GM21360 (cell line): ENCODE results near the gene KRTAP19-8.

Experiments used
- ATAC-seq: cut with Tn5 transposase; IDR thresholded peaks from one replicate; pipeline ENCODE4 v1.9.1; 2021; ENCODE audit warnings: mild to moderate bottlenecking, moderate library complexity; ENCODE audit not compliant: unreplicated experiment

The KRTAP19-8 gene, protein sequence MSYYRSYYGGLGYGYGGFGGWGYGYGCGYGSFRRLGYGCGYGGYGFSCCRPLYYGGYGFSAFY

DNA sequence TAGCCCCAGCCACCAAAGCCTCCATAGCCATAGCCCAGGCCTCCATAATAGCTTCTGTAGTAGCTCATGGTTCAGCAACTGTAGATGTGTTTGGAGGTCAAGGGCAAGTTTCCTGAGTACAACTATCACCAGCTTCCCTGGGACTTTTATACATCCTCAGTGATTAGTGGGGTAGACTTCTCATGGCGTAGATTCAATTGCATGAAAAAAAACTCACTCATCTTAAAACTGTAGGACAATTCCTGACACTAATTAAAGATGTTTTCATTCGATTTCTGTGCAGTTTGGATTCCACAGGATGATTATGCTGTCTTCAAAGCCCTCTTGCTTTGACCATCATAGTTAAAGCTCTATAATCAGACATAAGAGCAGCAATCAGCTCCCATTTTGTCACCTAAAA is at the start of gene KRTAP19-8:
Gene KRTAP19-8 (minus strand): TSS at position 101 of the 400 bp plus-strand sequence. CDS start 33 bp downstream, at position 68.
- no peak for ATAC-seq

- no peak for ATAC-seq
Observed at GRCh38 chr21:31087639-31088473, 49.6 kb upstream of the KRTAP19-8 start.

GRCh38 chr21:31084689-31085088 is 46.4 kb upstream of the KRTAP19-8 start:
- ATAC-seq: no peak

- peak; percentile 75 for ATAC-seq
Observed at GRCh38 chr21:31078796-31079195, 40.5 kb upstream of the KRTAP19-8 start.

- peak; percentile 11 for ATAC-seq
Observed at GRCh38 chr21:31078216-31078615, 39.9 kb upstream of the KRTAP19-8 start.

GRCh38 chr21:31075848-31076247 is 37.6 kb upstream of the KRTAP19-8 start:
- no peak for ATAC-seq

DNA sequence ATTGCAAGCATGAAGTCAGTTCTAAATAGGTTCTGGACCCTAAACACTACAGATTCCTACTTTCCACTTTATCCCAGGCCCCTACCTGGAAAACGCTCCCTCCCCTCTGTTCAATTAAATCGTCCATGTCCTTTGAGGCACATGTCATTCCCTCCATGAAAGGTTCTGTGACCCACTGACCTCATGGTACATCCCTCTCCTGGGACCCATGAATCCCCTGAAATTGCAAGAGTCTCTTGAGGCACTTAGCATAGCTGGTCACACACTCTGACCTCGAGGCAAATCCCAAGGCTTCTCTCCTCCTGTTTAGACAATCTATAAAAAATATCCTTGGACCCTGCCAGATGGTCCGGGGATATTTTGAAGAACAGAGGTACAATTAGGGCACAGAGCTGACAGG is 34.3 kb upstream of the KRTAP19-8 start:
- no peak for ATAC-seq

DNA sequence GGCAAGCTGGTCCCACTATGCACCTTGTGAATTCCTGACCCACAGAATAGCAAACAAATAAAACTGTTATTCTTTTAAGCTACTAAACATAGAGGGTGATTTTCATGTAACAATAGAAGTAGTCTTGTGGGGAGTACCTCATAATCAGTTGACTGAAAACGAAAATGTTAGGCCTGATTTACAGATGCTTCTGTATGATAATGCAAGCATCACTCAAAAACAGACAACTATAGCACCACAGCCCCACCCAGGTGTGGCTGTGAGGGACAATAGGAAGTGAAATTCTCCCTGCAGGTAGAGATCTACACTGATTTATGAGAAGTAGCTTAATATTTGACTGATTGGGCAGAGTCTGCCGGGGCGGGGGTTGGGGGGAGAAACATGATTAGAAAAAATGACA is 26.5 kb upstream of the KRTAP19-8 start:
- ATAC-seq: peak; percentile 96

DNA sequence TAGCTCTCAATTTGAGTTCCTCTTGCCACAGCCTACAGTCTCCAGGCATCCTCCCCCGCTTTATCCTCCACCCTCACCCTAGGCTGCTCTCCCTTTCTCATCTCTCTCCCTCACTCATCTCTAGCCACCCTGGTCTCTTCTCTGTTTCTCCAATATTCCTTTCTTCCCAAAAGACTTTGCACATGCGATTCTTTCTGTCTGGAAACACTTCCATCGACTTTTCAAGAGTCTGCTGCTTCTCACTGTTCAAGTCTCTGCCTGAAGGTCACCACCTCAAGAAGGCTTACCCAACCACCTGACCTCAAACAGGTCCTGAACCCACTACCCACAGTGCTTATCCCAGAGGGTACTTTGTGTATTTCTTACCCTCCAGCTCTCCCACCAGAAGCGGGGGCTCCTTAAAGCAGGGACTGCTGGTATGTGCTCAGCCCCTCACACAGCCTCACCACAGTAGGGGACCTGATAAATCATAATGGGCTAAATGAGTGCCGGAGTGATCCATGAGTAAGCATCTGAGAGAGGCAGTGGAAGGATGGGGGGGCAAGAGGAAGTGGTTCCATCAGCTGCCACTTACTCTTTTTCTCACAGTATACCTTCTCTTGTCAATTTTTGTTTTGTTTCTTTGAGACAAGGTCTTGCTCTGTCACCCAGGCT is 14.3 kb upstream of the KRTAP19-8 start:
- ATAC-seq: no peak

- ATAC-seq: no peak
Observed at GRCh38 chr21:31050577-31051157, 12.4 kb upstream of the KRTAP19-8 start.

DNA sequence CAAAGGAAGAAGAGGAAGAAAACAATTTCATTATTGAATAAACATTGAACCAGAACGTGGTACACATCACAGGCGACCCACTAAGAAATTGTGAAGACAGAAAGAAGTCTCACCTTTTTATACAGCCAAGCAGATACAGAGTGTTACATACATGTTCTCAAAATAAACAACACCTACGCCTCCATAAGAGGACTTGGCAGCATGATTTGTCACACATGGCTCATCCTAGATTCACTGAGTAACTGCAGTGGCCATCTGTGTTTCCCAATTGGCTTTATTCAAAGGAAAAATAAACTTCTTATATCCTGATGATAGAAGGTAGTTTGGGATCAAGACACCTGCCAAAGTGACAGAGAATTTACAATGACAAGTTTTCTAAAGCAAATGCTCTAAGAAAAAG is 7.6 kb upstream of the KRTAP19-8 start:
- ATAC-seq: no peak

GRCh38 chr21:31043471-31043870 is 5.2 kb upstream of the KRTAP19-8 start:
- ATAC-seq: no peak

GRCh38 chr21:31042080-31042464 is 3.8 kb upstream of the KRTAP19-8 start:
- ATAC-seq: peak; percentile 38

DNA sequence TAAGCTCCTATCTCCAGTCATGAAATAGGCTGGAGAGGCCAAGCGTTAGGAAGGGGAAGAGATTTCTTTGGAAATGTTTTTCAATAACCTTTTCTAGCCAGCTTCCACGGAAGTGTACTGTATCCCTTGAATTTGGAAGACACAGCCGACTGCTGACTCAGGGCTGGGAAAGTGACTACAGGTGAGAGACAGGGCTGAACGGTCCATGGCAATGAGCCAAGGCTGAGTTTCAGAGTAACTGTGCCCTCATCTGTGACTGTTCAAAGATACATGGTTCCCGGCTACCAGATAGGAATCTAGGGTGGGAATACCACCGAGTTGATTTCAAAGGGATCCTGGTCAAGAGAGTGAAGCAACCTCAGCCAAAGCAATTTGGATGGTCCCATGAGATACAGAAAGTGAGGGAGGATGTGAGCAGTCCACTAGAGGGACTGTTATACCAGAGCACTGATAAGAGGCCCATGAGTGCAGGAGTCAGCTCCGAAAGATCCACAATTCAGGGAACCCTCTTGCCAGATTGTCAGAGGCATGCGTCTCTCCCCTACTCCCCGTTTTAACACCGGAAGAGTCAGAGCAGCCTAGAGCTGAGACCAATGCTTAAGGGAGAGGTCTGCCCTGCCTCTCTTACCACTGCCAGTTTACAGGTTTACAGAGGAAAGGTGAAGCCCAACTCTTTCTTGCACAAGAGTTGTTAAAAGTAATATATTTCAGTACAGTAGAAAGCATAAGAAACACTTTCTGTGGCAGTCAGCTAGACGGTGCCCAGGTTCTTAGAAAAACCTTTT is 3.2 kb upstream of the KRTAP19-8 start:
- ATAC-seq: peak; percentile 42

DNA sequence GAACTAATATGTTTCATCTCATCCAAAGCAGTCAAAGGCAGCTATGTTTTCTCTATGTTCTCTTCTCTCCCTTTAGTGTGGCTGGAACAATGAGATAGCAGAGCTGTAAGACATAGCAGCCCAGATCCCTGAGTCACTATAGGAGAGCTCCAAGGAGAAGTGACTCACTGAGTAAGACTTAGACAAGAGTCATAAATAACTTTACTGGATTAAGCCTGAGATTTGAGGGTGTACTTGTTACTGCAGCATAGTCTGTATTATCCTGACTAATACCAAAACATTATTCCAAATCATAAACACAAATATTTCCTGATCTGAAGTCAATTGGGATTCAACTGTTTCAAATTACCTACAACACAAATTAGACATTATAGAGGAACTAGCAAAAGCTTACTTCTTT is 3.9 kb downstream of the KRTAP19-8 start:
- ATAC-seq: no peak

GRCh38 chr21:31030367-31031106 is 7.7 kb downstream of the KRTAP19-8 start:
- peak; percentile 88 for ATAC-seq

DNA sequence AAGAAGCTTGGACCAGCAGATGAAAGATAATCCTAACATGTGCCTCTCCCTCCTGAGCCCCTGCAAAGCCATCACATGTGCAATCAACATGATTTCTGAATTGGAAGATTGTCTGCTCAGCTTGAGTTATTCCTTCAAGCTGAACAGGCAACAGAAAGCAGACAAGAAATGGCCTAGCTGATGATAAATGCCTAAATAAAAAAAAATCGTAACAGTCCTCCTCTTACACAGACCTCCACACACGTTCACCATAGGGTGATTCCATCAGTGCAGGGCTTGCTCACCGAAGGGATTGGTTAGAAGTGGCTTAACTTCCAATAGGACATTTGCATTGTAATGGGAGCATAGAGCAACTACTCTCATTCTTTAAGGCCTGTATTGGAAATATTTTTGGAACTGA is 14.6 kb downstream of the KRTAP19-8 start:
- no peak for ATAC-seq

DNA sequence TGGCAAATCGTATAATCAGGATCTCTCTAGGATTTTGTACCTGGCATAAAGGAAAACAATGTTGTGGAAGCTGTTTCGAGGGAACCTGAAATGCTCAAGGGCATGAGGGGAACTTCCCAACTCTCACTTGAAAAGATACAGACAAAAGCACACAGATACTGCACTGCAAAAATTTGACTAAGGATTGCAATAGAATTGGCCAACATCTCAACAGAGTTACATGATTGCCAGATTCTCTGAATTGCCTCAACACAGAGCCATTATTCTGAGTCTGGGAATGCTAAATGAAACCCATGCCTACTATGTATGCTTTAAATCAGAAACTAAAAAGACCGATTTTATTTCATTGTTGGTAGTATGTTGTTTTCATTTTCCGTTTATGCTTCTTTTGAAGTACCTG is 16.0 kb downstream of the KRTAP19-8 start:
- ATAC-seq: no peak

GRCh38 chr21:31018232-31018631 is 20.0 kb downstream of the KRTAP19-8 start:
- ATAC-seq: no peak

DNA sequence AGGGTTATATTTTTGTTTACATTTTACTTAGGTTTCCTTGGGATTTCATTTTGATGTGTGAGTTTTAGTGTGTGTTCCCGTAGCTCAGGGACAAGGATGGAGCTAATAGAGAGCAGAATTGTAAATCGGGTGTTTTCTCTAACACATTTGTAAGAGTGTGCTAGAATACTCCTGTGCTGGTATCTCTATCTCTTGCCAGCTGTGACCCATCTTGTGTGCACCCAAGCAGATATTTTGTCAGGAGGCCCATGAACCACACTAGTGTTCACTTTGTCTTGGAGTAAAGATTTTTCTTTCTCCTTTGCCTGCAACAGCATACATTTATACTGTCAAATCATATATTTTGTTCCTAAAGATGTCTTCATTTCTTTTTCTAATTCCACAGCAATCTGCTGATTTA is 23.4 kb downstream of the KRTAP19-8 start:
- ATAC-seq: no peak
